ENCODE data around the gene TAF1C. TPM values are rescaled to one million over a fixed set of nuclear protein-coding genes. Genes with fewer than 3 reads are reported as not detected.
A peak's percentile ranks its signal among the peaks of the same experiment; 100 is the strongest.

TAF1C gene
- total and polyA plus RNA-seq, 9 of the 15 experiments (the other 6 are each of a cell fraction or from before 2014, with no cell fraction given) = 1.5 to 74.8 (median 21.0) TPM

DNA sequence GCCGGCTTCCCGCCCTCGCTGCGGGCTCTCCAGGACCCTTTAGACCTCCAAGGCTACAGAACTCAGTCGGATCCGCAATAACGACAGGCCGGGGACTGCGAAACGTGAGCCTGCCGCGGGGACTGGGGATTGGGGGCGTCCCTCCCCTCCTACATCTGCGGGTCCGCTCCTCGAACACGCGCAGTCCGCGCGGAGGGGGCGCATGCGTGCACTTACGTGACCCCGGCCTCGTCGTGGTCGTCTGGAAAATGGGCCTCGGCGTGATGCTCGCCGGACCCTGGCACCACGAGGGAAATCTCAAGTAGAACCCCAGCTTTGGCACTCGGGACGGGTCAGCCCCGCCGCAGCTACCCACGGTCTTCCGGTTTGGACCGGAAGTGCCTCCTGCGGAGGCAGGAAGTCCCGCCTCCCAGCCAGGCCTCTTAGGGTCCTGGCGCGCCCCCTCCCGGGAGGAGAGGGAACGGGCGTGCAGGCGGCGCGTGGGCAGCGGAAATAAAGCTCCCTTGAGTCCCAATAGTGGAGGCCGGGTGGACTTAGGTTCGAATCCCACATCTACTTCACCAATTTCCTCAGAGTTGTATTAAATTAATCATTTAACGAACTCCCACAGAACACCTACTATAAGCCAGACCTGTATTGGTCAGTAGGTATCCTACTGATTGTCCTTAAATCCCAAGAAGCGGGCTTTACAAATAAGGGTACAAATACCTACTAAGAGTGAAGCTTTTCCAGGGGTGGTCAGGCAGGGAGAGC is at the start of gene TAF1C (continued):
- TF ChIP-seq ZNF507 (tag; conservative IDR thresholded peaks at IDR 0.05) = no peak
- TF ChIP-seq ZNF778 (CRISPR knock-in tag; IDR thresholded peaks at IDR 0.05) = no peak
- TF ChIP-seq, protein P1, sequence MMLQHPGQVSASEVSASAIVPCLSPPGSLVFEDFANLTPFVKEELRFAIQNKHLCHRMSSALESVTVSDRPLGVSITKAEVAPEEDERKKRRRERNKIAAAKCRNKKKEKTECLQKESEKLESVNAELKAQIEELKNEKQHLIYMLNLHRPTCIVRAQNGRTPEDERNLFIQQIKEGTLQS (IDR thresholded peaks at IDR 0.05) = no peak
- TF ChIP-seq, protein P1 (CRISPR knock-in tag; conservative IDR thresholded peaks at IDR 0.05) = 0 out of 2 replicates have a peak, but pooled peaks have one; percentile 27
- TF ChIP-seq ZNF12 (CRISPR knock-in tag; IDR thresholded peaks at IDR 0.05) = no peak
- TF ChIP-seq POLR2AphosphoS2 (IDR thresholded peaks at IDR 0.05; ENCODE audit: low read length) = no peak; the same call in 1 of the 2 replicates
- peak; percentile 65 for TF ChIP-seq TAF1 (IDR thresholded peaks at IDR 0.05; ENCODE audit: control insufficient read depth, extremely low read depth, insufficient read depth, low read length, severe bottlenecking)
- no peak; the same call in 1 of the 2 replicates for TF ChIP-seq TCFL5 (CRISPR knock-in tag; conservative IDR thresholded peaks at IDR 0.05)
- TF ChIP-seq SLC30A9 (CRISPR knock-in tag; IDR thresholded peaks at IDR 0.05) = no peak
- no peak for TF ChIP-seq ZNF444 (CRISPR knock-in tag; IDR thresholded peaks at IDR 0.05)
- TF ChIP-seq SRSF9 (IDR thresholded peaks at IDR 0.05; ENCODE audit: borderline replicate concordance, low read depth, low read length) = no peak
- 0 out of 2 replicates have a peak, but pooled peaks have one; percentile 23 for TF ChIP-seq SMAD3 (CRISPR knock-in tag; conservative IDR thresholded peaks at IDR 0.05)
- TF ChIP-seq HDAC8 (tag; IDR thresholded peaks at IDR 0.05) = no peak
- TF ChIP-seq NRF1 (conservative IDR thresholded peaks at IDR 0.05 in 1 of 2, IDR thresholded peaks at IDR 0.05 in 1 of 2) = peak; percentile 73 to 80
- TF ChIP-seq, protein P2, sequence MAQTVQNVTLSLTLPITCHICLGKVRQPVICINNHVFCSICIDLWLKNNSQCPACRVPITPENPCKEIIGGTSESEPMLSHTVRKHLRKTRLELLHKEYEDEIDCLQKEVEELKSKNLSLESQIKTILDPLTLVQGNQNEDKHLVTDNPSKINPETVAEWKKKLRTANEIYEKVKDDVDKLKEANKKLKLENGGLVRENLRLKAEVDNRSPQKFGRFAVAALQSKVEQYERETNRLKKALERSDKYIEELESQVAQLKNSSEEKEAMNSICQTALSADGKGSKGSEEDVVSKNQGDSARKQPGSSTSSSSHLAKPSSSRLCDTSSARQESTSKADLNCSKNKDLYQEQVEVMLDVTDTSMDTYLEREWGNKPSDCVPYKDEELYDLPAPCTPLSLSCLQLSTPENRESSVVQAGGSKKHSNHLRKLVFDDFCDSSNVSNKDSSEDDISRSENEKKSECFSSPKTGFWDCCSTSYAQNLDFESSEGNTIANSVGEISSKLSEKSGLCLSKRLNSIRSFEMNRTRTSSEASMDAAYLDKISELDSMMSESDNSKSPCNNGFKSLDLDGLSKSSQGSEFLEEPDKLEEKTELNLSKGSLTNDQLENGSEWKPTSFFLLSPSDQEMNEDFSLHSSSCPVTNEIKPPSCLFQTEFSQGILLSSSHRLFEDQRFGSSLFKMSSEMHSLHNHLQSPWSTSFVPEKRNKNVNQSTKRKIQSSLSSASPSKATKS (CRISPR knock-in tag; IDR thresholded peaks at IDR 0.05) = no peak
- TF ChIP-seq ZNF584 (CRISPR knock-in tag; IDR thresholded peaks at IDR 0.05; ENCODE audit: low read depth) = no peak
- no peak for TF ChIP-seq MTF1 (CRISPR knock-in tag; IDR thresholded peaks at IDR 0.05; ENCODE audit: borderline replicate concordance)
- TF ChIP-seq POLR3A (IDR thresholded peaks at IDR 0.05; ENCODE audit: borderline replicate concordance, extremely low read depth, insufficient read depth, insufficient read length) = no peak
- TF ChIP-seq ETS2 (tag; IDR thresholded peaks at IDR 0.05; ENCODE audit: borderline replicate concordance, poor library complexity, severe bottlenecking) = no peak
- no peak for TF ChIP-seq ARHGAP35 (IDR thresholded peaks at IDR 0.05; ENCODE audit: partially characterized antibody)
- TF ChIP-seq ZNF24 (IDR thresholded peaks at IDR 0.05) = peak; percentile 51; the same call in 1 of the 2 replicates
- no peak for TF ChIP-seq NFE2 (IDR thresholded peaks at IDR 0.05; ENCODE audit: low read depth)
- no peak for TF ChIP-seq MEF2A (IDR thresholded peaks at IDR 0.05; ENCODE audit: control insufficient read depth, low read depth, low read length)
- peak; percentile 46; the same call in 1 of the 2 replicates for TF ChIP-seq CREB1 (IDR thresholded peaks at IDR 0.05)
- peak; percentile 53; the same call in 1 of the 2 replicates for TF ChIP-seq CREB1 (CRISPR knock-in tag; IDR thresholded peaks at IDR 0.05)
- TF ChIP-seq POLR2AphosphoS5 (IDR thresholded peaks at IDR 0.05; ENCODE audit: control insufficient read depth, insufficient read depth, low read depth, low read length) = peak; percentile 76
- TF ChIP-seq RNF2 (IDR thresholded peaks at IDR 0.05) = peak; percentile 32; the same call in 1 of the 2 replicates
- TF ChIP-seq HNRNPH1 (optimal IDR thresholded peaks at IDR 0.05; ENCODE audit: low read depth, low read length) = no peak
